HuH-7 (cell line): ENCODE data around the gene RAB6D.
"Not testable (repeated sequence)": the region's sequence is repeated elsewhere in the genome, so short reads cannot be mapped to it uniquely, and the experiment has no call there.

ENCODE experiments used
- DNase-seq: peaks from one replicate; pipeline ENCODE4 v3.0.0; 2011; ENCODE audit warnings: low spot score

The RAB6D gene

DNA sequence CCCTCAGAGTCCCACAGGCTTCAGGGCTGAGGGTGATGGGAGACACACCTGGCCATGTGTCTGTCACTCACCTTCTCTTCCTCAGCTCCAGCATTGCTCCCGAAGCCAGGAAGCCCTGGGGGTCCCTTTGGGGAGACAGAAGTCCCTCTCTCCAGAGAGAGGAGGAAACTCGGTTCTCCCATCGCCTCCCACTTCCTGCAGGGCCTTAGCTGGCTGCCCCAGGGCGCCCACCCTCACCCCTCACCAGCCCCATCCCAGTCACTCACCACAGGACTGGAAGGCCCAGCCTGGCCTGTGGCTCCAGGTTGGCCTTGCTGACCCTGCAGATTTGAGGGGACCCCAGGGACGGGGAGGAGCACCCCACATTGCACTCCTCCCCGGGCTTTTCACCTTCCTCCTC, 2.7 kb upstream of the RAB6D start:
- no peak for DNase-seq

DNA sequence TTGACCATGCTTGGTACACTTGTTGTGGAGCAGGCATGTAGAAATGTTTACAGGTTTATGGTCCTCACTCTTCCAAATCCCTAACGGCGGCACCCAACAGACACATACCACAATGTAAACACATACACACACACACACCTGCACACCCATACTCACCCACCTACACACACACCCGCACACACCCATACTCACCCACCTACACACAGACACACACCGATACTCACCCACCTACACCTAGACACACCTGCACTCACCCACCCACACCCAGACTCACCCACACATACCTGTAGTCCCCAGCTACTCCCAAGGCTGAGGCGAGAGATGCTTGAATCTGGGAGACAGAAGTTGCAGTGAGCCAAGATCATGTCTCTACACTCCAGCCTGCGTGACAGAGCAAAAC, 1.5 kb upstream of the RAB6D start:
- DNase-seq = no peak

- not testable (repeated sequence) for DNase-seq
These were observed 755 bp downstream of the RAB6D start for GRCh38 chr2:131363213-131363612.

- DNase-seq = not testable (repeated sequence)
These were observed 2.2 kb downstream of the RAB6D start for GRCh38 chr2:131361773-131362172.

DNA sequence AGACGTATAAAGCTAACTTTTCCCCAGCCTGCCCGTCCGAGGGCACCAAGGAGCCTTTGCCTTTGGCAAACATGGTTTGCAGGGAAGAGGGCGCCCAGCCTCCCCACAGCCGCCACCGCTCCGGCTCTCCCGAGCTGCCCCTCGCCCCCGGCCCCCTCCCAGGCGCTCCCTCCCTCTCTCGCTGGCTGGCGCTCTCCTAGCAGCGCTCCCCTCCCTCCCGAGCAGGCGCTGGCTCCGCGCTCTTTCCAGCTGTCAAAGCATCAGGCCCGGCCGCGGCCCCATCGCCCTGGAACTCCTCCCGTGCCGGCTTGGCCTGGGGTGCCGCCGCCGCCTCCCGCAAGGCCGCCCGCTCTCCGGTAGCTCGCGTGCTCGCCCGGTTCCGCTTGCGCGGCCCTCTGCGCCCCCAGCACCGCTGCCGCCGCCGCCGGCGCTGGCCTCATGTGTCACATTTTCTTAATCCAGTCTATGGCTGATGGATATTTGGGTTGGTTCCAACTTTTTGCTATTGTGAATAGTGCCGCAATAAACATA, 10.7 kb downstream of the RAB6D start:
- not testable (repeated sequence) for DNase-seq

GRCh38 chr2:131349021-131349420, 14.9 kb downstream of the RAB6D start:
- DNase-seq = no peak

- not testable (repeated sequence) for DNase-seq
These were observed 16.9 kb downstream of the RAB6D start for GRCh38 chr2:131347035-131347434.

DNA sequence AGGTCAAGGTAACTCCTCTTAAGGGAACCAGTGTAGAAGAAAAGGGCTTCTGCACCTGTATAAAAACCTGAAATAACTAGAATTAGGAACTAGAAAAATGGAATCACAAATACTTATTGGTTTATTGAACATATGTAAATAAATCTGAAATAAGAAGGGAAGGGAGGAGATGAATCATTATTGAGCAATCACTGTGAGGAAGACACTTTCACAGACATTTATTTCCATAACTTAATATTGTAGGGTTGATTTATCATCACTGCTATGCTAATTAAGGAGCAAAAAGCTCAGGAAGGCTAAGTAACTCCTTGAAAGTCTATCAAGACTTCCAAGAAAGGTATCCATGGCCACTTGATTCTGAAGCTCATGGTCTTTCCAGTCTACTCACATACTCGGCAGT, 24.7 kb downstream of the RAB6D start:
- not testable (repeated sequence) for DNase-seq

DNA sequence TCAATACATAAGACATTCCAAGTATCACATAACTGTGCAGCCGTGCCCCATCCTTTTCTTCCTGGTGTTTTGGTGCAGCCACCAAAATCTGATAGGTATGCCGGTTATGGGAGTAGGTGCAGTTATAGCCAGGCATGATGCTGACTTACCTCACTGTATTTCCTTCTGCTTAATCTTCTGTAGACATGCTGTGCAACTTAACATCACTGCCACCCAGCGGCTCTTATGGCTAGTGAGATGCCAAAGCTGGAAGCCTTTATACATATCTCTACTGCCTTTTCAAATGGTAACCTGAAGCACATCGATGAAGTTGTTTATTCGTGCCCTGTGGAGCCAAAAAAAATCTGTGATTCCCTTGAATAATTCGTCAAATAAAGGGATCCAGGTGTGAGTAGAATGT, 28.6 kb downstream of the RAB6D start:
- DNase-seq = not testable (repeated sequence)

DNA sequence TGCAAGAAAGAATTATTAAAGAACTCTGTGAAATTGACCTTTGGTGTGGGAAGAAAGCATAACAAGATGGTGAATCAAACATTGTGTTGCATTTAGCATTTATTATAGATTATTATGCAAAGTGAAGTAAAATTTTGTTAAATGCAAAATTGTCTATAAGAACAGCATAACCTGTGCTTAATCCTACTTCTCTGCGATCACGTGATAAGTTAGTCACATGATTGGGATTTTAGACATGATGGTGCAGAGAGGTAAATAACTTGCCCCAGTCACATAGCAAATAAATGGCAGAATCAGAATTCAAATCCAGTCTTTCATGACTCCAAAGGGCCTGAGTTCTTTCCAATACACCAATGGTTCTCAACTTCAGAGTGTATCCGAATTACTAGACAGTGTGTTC, 31.3 kb downstream of the RAB6D start:
- not testable (repeated sequence) for DNase-seq

GRCh38 chr2:131331000-131331399, 33.0 kb downstream of the RAB6D start:
- DNase-seq = not testable (repeated sequence)

DNA sequence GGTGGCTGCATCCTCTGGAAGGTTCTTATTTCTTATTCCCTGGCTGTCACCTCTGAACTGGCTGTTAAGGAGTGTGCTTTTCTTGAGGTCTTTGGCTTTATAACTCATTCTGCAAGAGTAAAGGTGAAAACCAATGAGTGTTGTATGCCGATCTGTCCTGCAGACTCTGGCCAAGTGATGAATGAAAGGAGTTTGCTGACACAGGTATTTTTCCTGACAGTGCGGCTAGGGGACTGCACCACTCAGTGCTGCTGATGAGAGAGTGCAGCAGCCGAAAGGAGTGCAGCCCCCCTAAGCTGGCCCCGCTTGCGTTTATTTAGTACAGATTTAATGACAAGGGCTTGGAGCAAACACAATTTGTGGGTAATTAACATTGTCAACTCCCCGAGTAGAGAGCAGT, 41.8 kb downstream of the RAB6D start:
- no peak for DNase-seq

DNA sequence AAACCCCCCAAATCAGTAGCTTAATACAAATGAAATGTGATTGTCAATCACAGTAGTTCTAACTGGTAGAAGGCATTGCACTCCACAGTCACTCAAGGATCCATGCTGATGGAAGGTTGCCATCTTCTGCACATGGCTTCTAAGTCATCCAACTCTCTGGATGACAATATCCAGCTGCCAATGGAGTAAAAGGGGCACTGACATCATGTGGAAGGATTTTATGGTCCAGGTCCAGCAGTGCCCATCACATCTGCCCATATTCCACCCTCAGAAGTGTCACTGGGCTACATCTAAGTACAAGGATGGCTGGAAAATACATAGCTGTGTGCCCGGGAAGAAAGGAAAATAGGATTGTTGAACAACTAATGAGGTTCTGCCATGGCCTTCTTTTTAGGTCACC, 42.6 kb downstream of the RAB6D start:
- DNase-seq = not testable (repeated sequence)

- not testable (repeated sequence) for DNase-seq
These were observed 53.0 kb downstream of the RAB6D start for GRCh38 chr2:131311001-131311400.
